Mesenteric fat pad (tissue), 1 donor: ENCODE results near the gene DOCK3. TPM values are rescaled to one million over a fixed set of nuclear protein-coding genes. Genes with fewer than 3 reads are reported as not detected.
"Not testable (repeated sequence)": the region's sequence is repeated elsewhere in the genome, so short reads cannot be mapped to it uniquely, and the experiment has no call there.

Experiments
- DNase-seq: peaks from one replicate; pipeline ENCODE4 v3.0.0-alpha.2; 2020; ENCODE audit warnings: low spot score
- total RNA-seq: library from RNA; stranded (reverse); fragmentation: NEBNext Ultra II Directional; extraction: Animal tissue kit (Norgen Biotek cat#: 25700); gene quantifications from one replicate; pipeline ENCODE4 v1.2.1, GENCODE V29; 2021
- donor health status: DM: yes; HTN: yes; CAD: no.

DOCK3 gene
- total RNA-seq, 1 donor from 2014 or later = 0.51 TPM

- DNase-seq = no peak
These were observed 296.8 kb downstream of the DOCK3 start for GRCh38 chr3:50971487-50971924.

GRCh38 chr3:50972029-50972428, 297.3 kb downstream of the DOCK3 start:
- DNase-seq = no peak

GRCh38 chr3:50978586-50978985, 303.9 kb downstream of the DOCK3 start:
- not testable (repeated sequence) for DNase-seq

- DNase-seq = no peak
These were observed 304.4 kb downstream of the DOCK3 start for GRCh38 chr3:50978991-50979667.

GRCh38 chr3:50982540-50983325, 308.0 kb downstream of the DOCK3 start:
- no peak for DNase-seq

GRCh38 chr3:50983887-50984286, 309.2 kb downstream of the DOCK3 start:
- DNase-seq = no peak

GRCh38 chr3:50985893-50986292, 311.2 kb downstream of the DOCK3 start:
- no peak for DNase-seq

- DNase-seq = no peak
These were observed 312.0 kb downstream of the DOCK3 start for GRCh38 chr3:50986726-50987125.

GRCh38 chr3:50994537-50994936, 319.8 kb downstream of the DOCK3 start:
- DNase-seq = no peak

- DNase-seq = no peak
These were observed 320.5 kb downstream of the DOCK3 start for GRCh38 chr3:50995085-50995824.

GRCh38 chr3:51002495-51002894, 327.8 kb downstream of the DOCK3 start:
- DNase-seq = no peak

- no peak for DNase-seq
These were observed 329.5 kb downstream of the DOCK3 start for GRCh38 chr3:51004235-51004634.

- DNase-seq = no peak
These were observed 349.4 kb downstream of the DOCK3 start for GRCh38 chr3:51024121-51024520.

GRCh38 chr3:51024765-51025632, 350.3 kb downstream of the DOCK3 start:
- no peak for DNase-seq

GRCh38 chr3:51031666-51032065, 356.9 kb downstream of the DOCK3 start:
- DNase-seq = no peak

- DNase-seq = no peak
These were observed 360.9 kb downstream of the DOCK3 start for GRCh38 chr3:51035630-51036029.

GRCh38 chr3:51044982-51045381, 370.3 kb downstream of the DOCK3 start:
- no peak for DNase-seq

GRCh38 chr3:51052562-51052961, 377.8 kb downstream of the DOCK3 start:
- DNase-seq = no peak

- no peak for DNase-seq
These were observed 382.4 kb downstream of the DOCK3 start for GRCh38 chr3:51057121-51057520.

- DNase-seq = no peak
These were observed 388.3 kb downstream of the DOCK3 start for GRCh38 chr3:51063053-51063452.

GRCh38 chr3:51075221-51075775, 400.6 kb downstream of the DOCK3 start:
- DNase-seq = no peak
